Measurements from ENCODE around the gene ZMYND8. TPM values are rescaled to one million over a fixed set of nuclear protein-coding genes. Genes with fewer than 3 reads are reported as not detected.
"Not testable (repeated sequence)": the region's sequence is repeated elsewhere in the genome, so short reads cannot be mapped to it uniquely, and the experiment has no call there.

Gene ZMYND8
- polyA plus RNA-seq, 1 donor, result 15.2 TPM

DNA sequence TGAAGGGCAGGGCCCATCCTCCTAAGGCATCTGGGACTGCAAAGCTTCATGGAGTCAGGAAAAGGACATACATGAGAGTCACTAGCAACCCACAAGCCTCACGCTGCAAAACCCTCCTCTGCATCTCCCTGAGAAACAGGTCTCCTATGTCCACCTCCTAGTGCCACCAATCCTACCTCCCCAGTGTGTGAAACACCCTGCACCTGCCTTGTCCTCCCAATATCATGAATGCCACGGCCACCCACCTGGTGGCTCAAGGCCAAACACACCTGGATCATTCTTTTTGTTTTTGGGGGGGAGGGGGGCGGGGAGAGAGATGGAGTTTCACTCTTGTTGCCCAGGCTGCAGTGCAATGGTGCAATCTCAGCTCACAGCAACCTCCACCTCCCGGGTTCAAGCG is 90.5 kb downstream of the ZMYND8 start:
- no peak for DNase-seq (ENCODE audit: low read depth)

GRCh38 chr20:47265214-47265613 is 91.3 kb downstream of the ZMYND8 start:
- DNase-seq (ENCODE audit: low read depth), result no peak

- DNase-seq (ENCODE audit: low read depth), result not testable (repeated sequence)
Observed at GRCh38 chr20:47264137-47264769, 92.2 kb downstream of the ZMYND8 start.

- DNase-seq (ENCODE audit: low read depth), result no peak
Observed at GRCh38 chr20:47263465-47264084, 92.9 kb downstream of the ZMYND8 start.

DNA sequence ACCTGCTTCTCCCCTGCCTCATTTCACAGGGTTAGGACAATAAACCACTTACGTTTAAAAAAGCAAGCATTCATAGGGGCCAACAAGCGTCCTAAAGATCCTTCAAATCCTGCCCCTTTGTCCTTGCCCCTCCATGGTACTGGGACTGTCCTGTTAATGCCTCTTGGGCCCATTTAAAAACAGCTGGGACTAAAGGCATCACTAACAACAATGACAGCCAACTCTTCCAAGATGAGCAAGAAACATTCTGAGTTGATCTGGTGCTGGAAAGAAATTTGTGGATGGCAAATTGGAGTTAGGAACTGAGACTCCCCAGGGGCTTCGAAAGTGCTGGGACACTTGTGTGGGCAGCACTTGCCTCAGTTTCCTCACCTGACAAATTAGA is 93.4 kb downstream of the ZMYND8 start:
- no peak for DNase-seq (ENCODE audit: low read depth)

DNA sequence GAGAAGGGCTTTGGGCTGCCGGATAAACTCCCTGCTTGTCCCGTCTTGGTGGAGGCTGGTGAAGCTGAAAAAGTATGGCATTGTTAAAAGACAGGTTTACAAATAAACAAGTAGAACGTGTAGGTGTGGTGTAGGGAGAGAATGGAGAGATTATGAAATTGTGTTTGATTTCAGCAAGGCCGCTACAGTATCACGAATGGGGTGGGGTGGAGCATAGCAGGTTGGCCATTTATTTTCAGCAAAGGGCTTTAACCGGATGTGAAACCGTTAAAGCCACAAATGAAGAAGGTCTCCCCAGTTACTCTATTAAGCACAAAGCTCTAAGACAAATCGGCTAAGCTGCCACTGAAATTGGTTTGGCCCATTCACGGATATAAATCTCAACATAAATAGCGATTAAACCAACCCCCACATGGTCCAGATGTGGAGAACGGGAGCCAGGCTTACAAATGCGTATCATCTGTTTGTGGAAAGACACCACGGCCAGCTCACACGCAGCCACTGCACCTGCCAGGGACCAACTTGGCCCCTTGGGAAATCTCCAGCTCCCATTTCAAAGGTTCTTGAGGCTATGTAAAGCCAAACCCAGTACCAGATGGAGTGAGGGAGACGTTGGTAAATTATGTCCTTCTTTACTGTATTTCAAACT is 94.0 kb downstream of the ZMYND8 start:
- DNase-seq (ENCODE audit: low read depth), result no peak

DNA sequence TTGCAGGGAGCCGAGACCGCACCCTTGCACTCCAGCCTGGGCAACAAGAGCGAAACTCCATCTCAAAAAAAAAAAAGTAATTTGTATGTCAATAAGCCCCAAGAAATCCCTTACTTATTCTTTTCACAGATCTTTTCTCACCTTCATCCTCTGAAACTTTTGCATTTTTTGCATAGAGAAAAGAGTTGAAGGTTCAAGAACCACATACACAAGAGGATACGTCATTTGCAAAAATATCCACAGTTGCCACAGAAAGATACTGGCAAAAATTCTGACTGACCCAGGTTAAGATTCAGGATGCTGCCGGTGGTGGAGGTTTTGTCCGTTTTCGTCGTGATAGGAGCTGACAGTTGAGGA is 94.5 kb downstream of the ZMYND8 start:
- DNase-seq (ENCODE audit: low read depth), result no peak

- not testable (repeated sequence) for DNase-seq (ENCODE audit: low read depth)
Observed at GRCh38 chr20:47261161-47261774, 95.2 kb downstream of the ZMYND8 start.

- not testable (repeated sequence) for DNase-seq (ENCODE audit: low read depth)
Observed at GRCh38 chr20:47260540-47261126, 95.9 kb downstream of the ZMYND8 start.

DNA sequence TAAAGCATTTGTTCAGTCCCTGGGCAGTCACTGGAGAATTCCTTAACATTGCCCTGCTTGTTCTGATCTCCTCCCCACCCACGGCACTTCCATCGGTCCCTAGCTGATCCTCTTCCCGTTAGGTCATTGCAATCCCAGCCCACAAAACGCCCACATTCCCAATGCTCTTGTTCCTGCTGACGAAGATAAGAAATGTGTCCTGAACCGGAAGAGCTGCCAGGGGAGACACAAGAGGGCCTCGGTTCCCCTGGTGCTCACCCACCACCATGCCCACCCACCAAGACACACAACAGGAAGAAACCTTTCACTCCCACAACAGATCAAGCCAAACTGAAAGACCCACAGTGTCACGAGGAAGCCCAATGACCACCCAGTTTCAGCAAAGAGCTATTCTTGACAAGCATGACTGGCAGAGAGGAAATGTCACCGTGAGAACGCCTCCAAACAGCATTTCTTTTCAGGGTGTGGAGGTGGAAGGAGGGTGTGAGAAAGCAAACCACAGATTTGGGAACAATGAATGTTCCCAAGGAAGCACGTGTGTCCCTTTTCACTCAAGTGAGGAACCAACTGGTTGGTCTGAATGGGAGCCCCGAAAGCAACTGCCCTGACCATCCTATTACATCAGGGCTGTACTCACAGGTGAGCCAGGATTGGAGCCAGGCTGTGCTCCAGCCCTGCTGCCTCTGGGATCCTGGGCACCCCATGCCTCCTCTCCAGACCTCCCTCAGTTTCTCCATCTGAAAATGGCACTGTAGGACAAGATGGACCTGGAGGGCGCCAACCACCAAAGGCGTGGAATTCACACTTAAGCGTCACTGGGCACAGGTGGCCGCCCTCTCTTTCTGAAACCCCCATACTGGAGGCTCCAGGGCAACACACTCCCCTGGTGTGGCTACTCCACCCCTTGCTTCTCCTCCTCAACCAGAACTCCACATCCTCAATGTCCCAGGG is 97.5 kb downstream of the ZMYND8 start:
- DNase-seq (ENCODE audit: low read depth), result no peak

GRCh38 chr20:47257771-47258170 is 98.7 kb downstream of the ZMYND8 start:
- no peak for DNase-seq (ENCODE audit: low read depth)

DNA sequence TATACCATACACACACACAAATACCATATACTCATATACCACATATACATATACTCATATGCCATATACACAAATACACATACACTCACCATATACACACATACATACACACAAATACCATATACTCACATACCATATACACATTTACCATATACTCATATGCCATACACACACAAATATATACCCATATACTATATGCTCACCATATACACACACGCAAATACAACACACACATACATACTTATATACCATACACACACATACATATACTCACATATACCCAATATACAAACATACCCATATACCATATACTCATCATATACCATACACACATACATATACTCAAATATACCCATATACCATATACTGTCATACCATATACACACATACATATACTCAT is 99.2 kb downstream of the ZMYND8 start:
- DNase-seq (ENCODE audit: low read depth), result no peak

DNA sequence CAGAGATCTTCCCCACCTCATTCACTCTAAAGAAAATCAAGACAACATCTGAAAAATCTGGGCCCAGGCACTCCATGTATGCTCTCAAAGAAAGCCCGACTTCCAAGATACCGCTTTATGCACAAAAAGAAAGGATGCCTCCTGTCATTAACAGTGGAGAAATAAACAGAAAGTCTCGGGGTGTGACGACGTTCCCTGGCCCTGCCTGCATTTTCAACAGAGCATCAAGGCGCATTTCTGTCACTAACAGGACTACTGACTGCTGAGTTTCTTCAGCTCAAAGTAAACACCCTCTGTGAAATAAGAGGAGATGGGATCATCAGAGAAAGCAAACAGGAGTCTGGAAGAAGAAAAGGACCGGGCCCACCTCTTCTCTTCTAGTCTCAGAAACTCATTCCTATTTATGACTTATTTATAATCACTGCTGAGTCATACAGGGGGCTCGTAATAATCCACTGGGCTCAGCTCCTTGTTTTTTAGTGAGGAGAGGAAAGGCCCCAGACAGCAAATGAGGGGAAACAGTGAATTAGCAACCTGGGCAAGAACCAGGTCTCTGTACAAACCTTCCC is 99.7 kb downstream of the ZMYND8 start:
- DNase-seq (ENCODE audit: low read depth), result no peak

- DNase-seq (ENCODE audit: low read depth), result no peak
Observed at GRCh38 chr20:47253872-47254271, 102.6 kb downstream of the ZMYND8 start.

GRCh38 chr20:47252879-47253307 is 103.6 kb downstream of the ZMYND8 start:
- DNase-seq (ENCODE audit: low read depth), result no peak

DNA sequence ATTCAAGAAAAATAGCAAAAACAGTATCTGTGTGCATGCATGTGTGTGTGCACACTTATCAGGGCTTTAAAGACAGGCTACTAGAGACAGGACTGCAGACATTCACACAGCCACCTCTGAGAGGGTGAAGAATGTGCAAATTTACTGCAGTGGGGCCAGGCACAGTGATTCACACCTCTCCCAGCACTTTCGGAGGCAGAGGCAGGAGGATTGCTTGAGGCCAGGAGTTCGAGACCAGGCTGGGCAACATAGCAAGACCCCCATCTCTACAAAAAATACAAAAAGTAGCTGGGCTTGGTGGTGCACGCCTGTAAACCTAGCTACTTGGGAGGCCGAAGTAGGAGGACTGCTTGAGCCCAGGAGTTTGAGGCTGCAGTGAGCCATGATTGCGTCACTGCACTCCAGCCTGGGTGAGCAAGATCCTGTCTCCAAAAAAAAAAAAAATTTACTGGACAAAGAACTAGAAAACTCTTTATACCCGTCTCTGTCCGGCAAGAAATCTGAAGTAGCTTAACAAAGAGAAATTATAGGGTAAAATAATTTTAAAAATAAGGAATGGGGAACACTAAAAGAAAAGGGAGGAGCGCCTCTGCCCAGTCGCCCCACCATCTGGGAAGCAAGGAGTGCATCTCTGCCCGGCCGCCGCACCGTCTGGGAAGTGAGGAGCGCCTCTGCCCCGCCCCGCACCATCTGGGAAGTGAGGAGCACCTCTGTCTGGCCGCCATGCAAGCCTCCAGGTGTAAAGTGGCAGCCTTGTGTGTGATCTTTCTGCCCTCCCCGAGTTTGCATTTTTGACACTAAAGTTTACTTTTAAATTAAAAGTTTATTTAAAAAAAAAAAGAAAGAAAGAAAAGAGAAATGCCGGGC is 105.1 kb downstream of the ZMYND8 start:
- DNase-seq (ENCODE audit: low read depth), result no peak

DNA sequence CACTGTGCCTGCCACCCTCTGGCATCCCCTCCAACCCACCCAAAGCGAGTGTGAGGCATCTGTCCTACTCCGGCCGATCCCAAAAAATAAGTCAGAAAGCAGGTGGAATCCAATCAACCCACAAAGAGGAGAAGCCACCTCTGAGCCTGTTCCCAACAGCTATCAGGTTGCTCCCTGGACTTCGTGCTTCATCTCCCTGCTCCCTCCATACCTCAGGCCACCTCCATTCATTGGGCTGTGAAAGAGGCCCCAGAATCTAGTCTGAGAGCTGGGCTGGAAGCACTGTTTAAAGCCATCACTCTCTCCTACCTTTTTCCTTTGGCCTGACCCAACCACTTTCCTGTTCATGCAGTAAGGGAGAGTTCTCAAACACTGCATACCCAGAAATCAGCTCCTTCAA is 106.1 kb downstream of the ZMYND8 start:
- no peak for DNase-seq (ENCODE audit: low read depth)

GRCh38 chr20:47249913-47250312 is 106.6 kb downstream of the ZMYND8 start:
- no peak for DNase-seq (ENCODE audit: low read depth)

DNA sequence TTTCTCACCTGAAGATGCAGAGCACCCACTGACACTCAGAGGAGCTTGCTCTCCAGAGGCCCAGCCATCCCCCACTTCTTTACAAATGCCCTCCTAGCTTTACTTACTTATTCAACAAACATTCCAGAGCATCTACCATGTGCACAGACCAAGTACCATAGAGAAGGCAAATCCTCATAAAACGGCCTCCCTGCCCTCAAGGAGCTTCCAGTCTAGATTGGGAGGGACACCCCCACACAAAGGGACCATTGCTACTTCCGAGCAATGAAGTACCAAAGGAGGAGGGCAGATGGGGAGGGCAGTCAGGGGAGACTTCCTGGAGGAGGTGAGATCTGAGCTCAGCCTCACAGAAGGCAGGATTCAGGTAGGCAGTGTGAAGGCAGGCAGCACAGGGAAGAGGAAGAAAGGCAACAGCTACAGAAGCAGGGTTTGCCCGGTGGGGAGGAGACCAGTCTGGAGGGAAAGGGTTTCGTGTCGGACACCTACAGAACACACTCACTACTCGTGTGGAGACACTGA is 108.0 kb downstream of the ZMYND8 start:
- no peak for DNase-seq (ENCODE audit: low read depth)

- DNase-seq (ENCODE audit: low read depth), result no peak
Observed at GRCh38 chr20:47247972-47248371, 108.5 kb downstream of the ZMYND8 start.

Data from forelimb muscle (tissue), 1 donor.